Astrocyte (in vitro differentiated cells and primary cell): ENCODE results near the gene DOK7. TPM values are rescaled to one million over a fixed set of nuclear protein-coding genes. Genes with fewer than 3 reads are reported as not detected.

ENCODE experiments used
- DNase-seq: peaks from one replicate; pipeline ENCODE4 v3.0.0-alpha.2; 2010; ENCODE audit warnings: low read depth
- FAIRE-seq: peaks from 2 replicates; lab custom pipeline; 2011; peaks lifted over from hg19 to GRCh38; lab: Jason Lieb, UNC
- H2AFZ ChIP-seq: 2 replicates; pipeline ENCODE4 v1.6.0; 2012; ENCODE audit warnings: low read depth, low read length, inconsistent platforms
- H3K27ac ChIP-seq: 2 replicates; pipeline ENCODE4 v1.5.1; 2011; ENCODE audit warnings: low read depth, low read length, inconsistent platforms
- H3K27me3 ChIP-seq: 2 replicates; pipeline ENCODE4 v1.6.0; 2011; ENCODE audit warnings: low read length, inconsistent platforms; ENCODE audit not compliant: insufficient read depth
- H3K36me3 ChIP-seq: 2 replicates; pipeline ENCODE4 v1.5.1; 2011; ENCODE audit warnings: low read length, inconsistent platforms; ENCODE audit not compliant: insufficient read depth
- H3K4me1 ChIP-seq: 2 replicates; pipeline ENCODE4 v1.5.1; 2011; ENCODE audit warnings: low read length, inconsistent platforms; ENCODE audit not compliant: insufficient read depth
- H3K4me2 ChIP-seq: 2 replicates; pipeline ENCODE4 v1.6.0; 2012; ENCODE audit warnings: low read length, inconsistent platforms
- H3K4me3 ChIP-seq: 2 replicates; pipeline ENCODE4 v1.5.1; 2011; ENCODE audit warnings: low read depth, mild to moderate bottlenecking, low read length, inconsistent platforms; ENCODE audit not compliant: insufficient read depth
- H3K79me2 ChIP-seq: 2 replicates; pipeline ENCODE4 v1.6.0; 2012; ENCODE audit warnings: mild to moderate bottlenecking, low read length, inconsistent platforms; ENCODE audit not compliant: insufficient read depth
- H3K9ac ChIP-seq: 2 replicates; pipeline ENCODE4 v1.6.0; 2012; ENCODE audit warnings: mild to moderate bottlenecking, low read length, inconsistent platforms
- H3K9me3 ChIP-seq: 2 replicates; pipeline ENCODE4 v1.5.1; 2012; ENCODE audit warnings: low read depth, mild to moderate bottlenecking, low read length, inconsistent platforms; ENCODE audit not compliant: insufficient read depth
- H4K20me1 ChIP-seq: 2 replicates; pipeline ENCODE4 v1.6.0; 2012; ENCODE audit warnings: low read length, inconsistent platforms; ENCODE audit not compliant: insufficient read depth
- H3K27ac Mint-ChIP-seq: one replicate; pipeline ENCODE4 v1.8.0; 2021; ENCODE audit warnings: mild to moderate bottlenecking, mixed read lengths; ENCODE audit not compliant: unreplicated experiment
- H3K27me3 Mint-ChIP-seq: one replicate; pipeline ENCODE4 v1.8.0; 2021; ENCODE audit warnings: low read depth, mixed read lengths; ENCODE audit not compliant: unreplicated experiment
- H3K36me3 Mint-ChIP-seq: one replicate; pipeline ENCODE4 v1.8.0; 2021; ENCODE audit warnings: low read depth, mixed read lengths; ENCODE audit not compliant: unreplicated experiment
- H3K4me1 Mint-ChIP-seq: one replicate; pipeline ENCODE4 v1.8.0; 2021; ENCODE audit warnings: low read depth, mixed read lengths; ENCODE audit not compliant: unreplicated experiment
- H3K4me3 Mint-ChIP-seq: one replicate; pipeline ENCODE4 v1.8.0; 2021; ENCODE audit warnings: mild to moderate bottlenecking, moderate library complexity, mixed read lengths; ENCODE audit not compliant: unreplicated experiment
- H3K9me3 Mint-ChIP-seq: one replicate; pipeline ENCODE4 v1.8.0; 2021; ENCODE audit warnings: mild to moderate bottlenecking, mixed read lengths; ENCODE audit not compliant: unreplicated experiment
- EZH2 ChIP-seq: IDR thresholded peaks from 2 replicates; pipeline ENCODE4 v1.6.1; 2012; ENCODE audit warnings: mild to moderate bottlenecking, low read length, inconsistent platforms; ENCODE audit not compliant: insufficient read depth
- total RNA-seq: library from RNA; stranded (reverse); gene quantifications from 2 replicates; pipeline ENCODE4 v1.2.1, GENCODE V29; 2021
- TF ChIP-seq, protein P1 (sequence below): IDR thresholded peaks from 2 replicates; pipeline ENCODE4 v1.5.1; 2011; ENCODE audit warnings: low read depth, mild to moderate bottlenecking, inconsistent platforms, low read length, moderate library complexity; ENCODE audit not compliant: insufficient read depth

Gene DOK7
- total RNA-seq, 1 donor from 2014 or later = not detected

DNA sequence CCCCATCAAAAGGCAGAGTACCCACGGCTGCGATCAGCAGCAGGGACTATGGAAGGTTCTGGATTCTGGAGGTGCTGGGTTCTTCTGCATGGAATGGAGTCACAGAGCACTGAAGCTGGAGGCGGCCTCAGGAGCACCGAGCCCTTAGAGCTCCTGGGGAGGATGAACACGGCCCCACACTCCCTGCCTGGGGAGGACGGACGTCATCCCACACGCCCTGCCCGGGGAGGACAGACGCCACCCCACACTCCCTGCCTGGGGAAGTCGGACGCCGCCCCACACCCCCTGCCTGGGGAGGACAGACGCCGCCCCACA is 59.2 kb downstream of the DOK7 start:
- no peaks in the 10 kb centered on the region for H3K9me3 ChIP-seq
- H4K20me1 ChIP-seq = peaks cover 46% of the 10 kb centered on the region
- no peak overlapping the region for H3K9ac ChIP-seq
- no peaks in the 10 kb centered on the region for H3K36me3 ChIP-seq
- H3K36me3 Mint-ChIP-seq = peaks cover 14% of the 10 kb centered on the region
- peaks cover 14% of the 10 kb centered on the region for H3K79me2 ChIP-seq
- no peak for FAIRE-seq
- no peak overlapping the region for H2AFZ ChIP-seq
- H3K27ac Mint-ChIP-seq = no peak overlapping the region
- no peak for DNase-seq
- H3K4me3 ChIP-seq = no peak overlapping the region
- H3K4me2 ChIP-seq = no peak overlapping the region
- no peak for TF ChIP-seq EZH2
- no peak overlapping the region for H3K4me3 Mint-ChIP-seq
- no peaks in the 10 kb centered on the region for H3K27me3 ChIP-seq
- no peaks in the 10 kb centered on the region for H3K4me1 ChIP-seq
- H3K27ac ChIP-seq = no peak overlapping the region
- H3K4me1 Mint-ChIP-seq = peaks cover 3% of the 10 kb centered on the region
- H3K9me3 Mint-ChIP-seq = no peaks in the 10 kb centered on the region
- no peaks in the 10 kb centered on the region for H3K27me3 Mint-ChIP-seq

DNA sequence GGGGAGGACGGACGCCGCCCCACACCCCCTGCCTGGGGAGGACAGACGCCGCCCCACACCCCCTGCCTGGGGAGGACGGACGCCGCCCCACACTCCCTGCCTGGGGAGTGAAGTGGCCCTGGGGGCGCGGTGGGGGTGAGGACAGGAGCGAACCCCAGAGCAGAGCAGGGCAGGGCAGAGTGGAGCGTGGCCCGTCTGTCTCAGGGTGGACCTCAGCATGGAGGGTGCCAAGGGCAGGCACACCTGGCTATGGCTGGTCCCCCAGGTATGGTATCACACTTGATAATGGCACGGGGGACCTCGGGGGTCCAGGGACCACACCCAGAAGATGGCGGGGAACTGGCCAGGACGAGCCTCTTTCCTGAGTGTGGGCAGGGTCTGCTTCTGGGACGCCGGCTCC is 59.5 kb downstream of the DOK7 start:
- H3K27ac ChIP-seq = no peak overlapping the region
- no peaks in the 10 kb centered on the region for H3K9me3 Mint-ChIP-seq
- no peaks in the 10 kb centered on the region for H3K27me3 ChIP-seq
- H4K20me1 ChIP-seq = peaks cover 50% of the 10 kb centered on the region
- no peak overlapping the region for H2AFZ ChIP-seq
- no peak for TF ChIP-seq EZH2
- TF ChIP-seq, protein P1, sequence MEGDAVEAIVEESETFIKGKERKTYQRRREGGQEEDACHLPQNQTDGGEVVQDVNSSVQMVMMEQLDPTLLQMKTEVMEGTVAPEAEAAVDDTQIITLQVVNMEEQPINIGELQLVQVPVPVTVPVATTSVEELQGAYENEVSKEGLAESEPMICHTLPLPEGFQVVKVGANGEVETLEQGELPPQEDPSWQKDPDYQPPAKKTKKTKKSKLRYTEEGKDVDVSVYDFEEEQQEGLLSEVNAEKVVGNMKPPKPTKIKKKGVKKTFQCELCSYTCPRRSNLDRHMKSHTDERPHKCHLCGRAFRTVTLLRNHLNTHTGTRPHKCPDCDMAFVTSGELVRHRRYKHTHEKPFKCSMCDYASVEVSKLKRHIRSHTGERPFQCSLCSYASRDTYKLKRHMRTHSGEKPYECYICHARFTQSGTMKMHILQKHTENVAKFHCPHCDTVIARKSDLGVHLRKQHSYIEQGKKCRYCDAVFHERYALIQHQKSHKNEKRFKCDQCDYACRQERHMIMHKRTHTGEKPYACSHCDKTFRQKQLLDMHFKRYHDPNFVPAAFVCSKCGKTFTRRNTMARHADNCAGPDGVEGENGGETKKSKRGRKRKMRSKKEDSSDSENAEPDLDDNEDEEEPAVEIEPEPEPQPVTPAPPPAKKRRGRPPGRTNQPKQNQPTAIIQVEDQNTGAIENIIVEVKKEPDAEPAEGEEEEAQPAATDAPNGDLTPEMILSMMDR = no peak
- no peaks in the 10 kb centered on the region for H3K36me3 ChIP-seq
- H3K27ac Mint-ChIP-seq = no peak overlapping the region
- H3K4me3 Mint-ChIP-seq = no peak overlapping the region
- H3K4me1 ChIP-seq = no peaks in the 10 kb centered on the region
- H3K9ac ChIP-seq = no peak overlapping the region
- peaks cover 17% of the 10 kb centered on the region for H3K79me2 ChIP-seq
- no peak overlapping the region for H3K4me2 ChIP-seq
- DNase-seq = no peak
- no peak overlapping the region for H3K4me3 ChIP-seq
- H3K36me3 Mint-ChIP-seq = peaks cover 14% of the 10 kb centered on the region
- no peaks in the 10 kb centered on the region for H3K9me3 ChIP-seq
- no peaks in the 10 kb centered on the region for H3K27me3 Mint-ChIP-seq
- no peak for FAIRE-seq
- H3K4me1 Mint-ChIP-seq = peaks cover 3% of the 10 kb centered on the region

DNA sequence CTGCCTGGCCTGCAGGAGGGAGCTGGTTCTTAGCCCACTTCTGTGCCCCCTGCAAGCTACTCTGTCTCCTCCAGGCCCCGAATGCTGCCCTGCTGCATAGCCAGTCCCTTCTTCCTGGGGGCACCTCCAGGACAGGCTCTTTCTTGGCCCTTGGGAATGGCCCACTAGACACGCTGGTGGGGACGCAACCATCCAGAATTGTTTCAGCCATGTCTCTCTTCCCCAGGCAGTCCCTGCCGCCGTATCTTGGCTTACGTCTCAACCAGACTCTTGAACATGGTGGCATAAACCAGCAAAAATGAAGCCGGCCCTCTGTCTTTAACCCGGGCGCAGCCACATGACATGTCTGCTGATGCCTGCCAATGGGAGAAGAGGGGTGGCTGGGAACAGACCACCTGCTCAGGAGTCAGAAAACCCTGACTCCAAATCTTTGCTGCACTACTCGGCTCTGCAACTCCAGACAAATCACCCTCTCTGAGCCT is 60.1 kb downstream of the DOK7 start:
- peaks cover 55% of the 10 kb centered on the region for H4K20me1 ChIP-seq
- DNase-seq = no peak
- FAIRE-seq = no peak

More for the DNA sequence above, 60.1 kb downstream of the DOK7 start:
- H3K36me3 ChIP-seq = no peaks in the 10 kb centered on the region
- no peak for TF ChIP-seq EZH2
- TF ChIP-seq, protein P1 = no peak
- H3K79me2 ChIP-seq = peaks cover 22% of the 10 kb centered on the region
- Mint-ChIP-seq H3K4me1 (peaks cover 3% of the 10 kb centered on the region), H3K4me3 (no peak overlapping the region), H3K27me3 (no peaks in the 10 kb centered on the region), H3K9me3 (no peaks in the 10 kb centered on the region), H3K27ac (no peak overlapping the region), H3K36me3 (peaks cover 16% of the 10 kb centered on the region)
- H2AFZ ChIP-seq = no peak overlapping the region
- no peak overlapping the region for H3K4me3 ChIP-seq
- no peak overlapping the region for H3K4me2 ChIP-seq
- no peaks in the 10 kb centered on the region for H3K27me3 ChIP-seq
- no peaks in the 10 kb centered on the region for H3K4me1 ChIP-seq
- H3K9me3 ChIP-seq = no peaks in the 10 kb centered on the region
- H3K9ac ChIP-seq = no peak overlapping the region
- no peak overlapping the region for H3K27ac ChIP-seq
